Vagina (tissue), 2 donors: Measurements from ENCODE around the gene BICC1.

Experiments used
- POLR2A ChIP-seq, 2 donors: fragments of 450-650 bp; IDR thresholded peaks; one replicate each; pipeline ENCODE4 v1.6.1; 2017; ENCODE audit warnings: antibody characterized with exemption in 2 of 2, mild to moderate bottlenecking in 2 of 2, moderate library complexity in 2 of 2
- POLR2AphosphoS5 ChIP-seq, 2 donors: sonication (generic); formaldehyde crosslinking; IDR thresholded peaks; one replicate each; pipeline ENCODE4 v1.9.0; 2017; ENCODE audit warnings: antibody characterized with exemption in 2 of 2, mild to moderate bottlenecking in 2 of 2, low read depth in 1 of 2; ENCODE audit not compliant: insufficient read depth in 1 of 2
- TF ChIP-seq, protein P1 (sequence below), 3 experiments: fragments of 450-650 bp in 2 of 3; fragments of 200-600 bp in 1 of 3; sonication (generic) in 1 of 3; IDR thresholded peaks; one replicate each; pipeline ENCODE4 v1.5.1; 2017 to 2019; ENCODE audit warnings: antibody characterized with exemption in 3 of 3, mild to moderate bottlenecking in 2 of 3, moderate library complexity in 2 of 3

DNA sequence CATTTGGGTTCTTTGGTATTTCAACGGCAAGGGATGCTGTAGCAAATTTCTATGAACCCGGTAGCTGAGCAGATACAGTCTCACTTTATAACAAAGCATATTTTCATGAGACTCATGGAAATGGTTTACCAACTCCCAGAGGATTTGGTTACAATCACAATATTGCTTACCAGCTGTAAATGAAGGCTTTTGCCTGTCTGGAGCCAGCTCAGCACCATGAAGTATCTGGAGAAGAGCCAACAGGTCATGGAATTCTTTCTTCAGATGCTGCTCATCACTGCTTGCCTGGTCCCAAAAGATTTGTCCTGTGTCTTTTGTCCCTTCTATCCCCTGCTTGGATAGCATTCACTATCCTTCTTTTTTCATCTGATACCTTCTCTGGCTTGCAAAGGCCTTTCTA, 346.9 kb downstream of the BICC1 start:
- TF ChIP-seq POLR2A (IDR thresholded peaks at IDR 0.05) (no peak), POLR2AphosphoS5 (IDR thresholded peaks at IDR 0.05; ENCODE audit: insufficient read depth in 1 of 2, low read depth in 1 of 2) (no peak)
- TF ChIP-seq, protein P1, sequence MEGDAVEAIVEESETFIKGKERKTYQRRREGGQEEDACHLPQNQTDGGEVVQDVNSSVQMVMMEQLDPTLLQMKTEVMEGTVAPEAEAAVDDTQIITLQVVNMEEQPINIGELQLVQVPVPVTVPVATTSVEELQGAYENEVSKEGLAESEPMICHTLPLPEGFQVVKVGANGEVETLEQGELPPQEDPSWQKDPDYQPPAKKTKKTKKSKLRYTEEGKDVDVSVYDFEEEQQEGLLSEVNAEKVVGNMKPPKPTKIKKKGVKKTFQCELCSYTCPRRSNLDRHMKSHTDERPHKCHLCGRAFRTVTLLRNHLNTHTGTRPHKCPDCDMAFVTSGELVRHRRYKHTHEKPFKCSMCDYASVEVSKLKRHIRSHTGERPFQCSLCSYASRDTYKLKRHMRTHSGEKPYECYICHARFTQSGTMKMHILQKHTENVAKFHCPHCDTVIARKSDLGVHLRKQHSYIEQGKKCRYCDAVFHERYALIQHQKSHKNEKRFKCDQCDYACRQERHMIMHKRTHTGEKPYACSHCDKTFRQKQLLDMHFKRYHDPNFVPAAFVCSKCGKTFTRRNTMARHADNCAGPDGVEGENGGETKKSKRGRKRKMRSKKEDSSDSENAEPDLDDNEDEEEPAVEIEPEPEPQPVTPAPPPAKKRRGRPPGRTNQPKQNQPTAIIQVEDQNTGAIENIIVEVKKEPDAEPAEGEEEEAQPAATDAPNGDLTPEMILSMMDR (IDR thresholded peaks at IDR 0.05), result no peak
